ENCODE measurements around the gene M1AP.
"Not testable (repeated sequence)": the region's sequence is repeated elsewhere in the genome, so short reads cannot be mapped to it uniquely, and the experiment has no call there.

M1AP gene

DNA sequence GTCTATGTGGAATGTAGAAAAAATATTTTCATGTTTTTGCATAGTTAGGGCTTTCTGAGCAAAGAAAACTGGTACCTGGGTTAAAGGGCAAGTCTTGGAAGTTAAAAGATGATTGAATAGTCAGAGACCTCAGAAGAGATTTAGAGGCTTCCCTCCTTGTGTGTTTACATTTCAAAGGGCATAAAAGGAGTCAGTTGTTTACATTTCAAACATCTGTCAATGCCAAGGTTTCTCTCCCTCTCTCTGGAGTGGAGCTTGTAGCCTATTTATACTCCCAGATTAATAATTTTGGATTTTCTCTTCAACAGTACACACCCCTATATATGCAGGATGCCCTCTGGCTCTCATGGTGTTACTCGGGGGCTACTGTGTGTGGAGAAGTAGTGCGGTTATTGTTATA lies 8.6 kb downstream of the M1AP start:
- TF ChIP-seq JUND (IDR thresholded peaks at IDR 0.05; ENCODE audit: low read depth): no peak
- in situ Hi-C loops (cut with HindIII; ENCODE audit: low pct_unique_long_range_greater_than_20kb, low sequenced_read_pairs): no loop called here
- DNase-seq (ENCODE audit: low read depth in 1 of 2, low spot score in 1 of 2): no peak

DNA sequence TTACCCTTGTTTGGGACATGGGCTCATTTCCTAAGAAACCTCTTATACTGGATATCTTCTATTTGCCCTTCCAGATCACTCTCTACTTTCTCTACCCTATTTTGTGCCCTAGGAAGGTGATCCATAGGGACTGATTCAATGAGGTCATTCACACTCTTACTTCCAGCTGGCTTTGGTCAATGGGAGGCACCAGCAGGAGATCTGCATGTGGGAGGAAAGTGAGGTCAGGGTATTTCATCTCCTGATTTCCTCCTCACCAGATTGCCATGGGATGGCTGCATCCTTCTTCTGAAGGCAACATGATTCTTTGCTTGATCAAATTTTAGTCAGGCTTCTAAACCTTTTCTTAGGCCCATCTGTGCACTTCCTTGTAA lies 15.2 kb downstream of the M1AP start:
- TF ChIP-seq JUND (IDR thresholded peaks at IDR 0.05; ENCODE audit: low read depth): no peak
- in situ Hi-C loops (cut with HindIII; ENCODE audit: low pct_unique_long_range_greater_than_20kb, low sequenced_read_pairs): no loop called here
- no peak for DNase-seq (ENCODE audit: low read depth in 1 of 2, low spot score in 1 of 2)

DNA sequence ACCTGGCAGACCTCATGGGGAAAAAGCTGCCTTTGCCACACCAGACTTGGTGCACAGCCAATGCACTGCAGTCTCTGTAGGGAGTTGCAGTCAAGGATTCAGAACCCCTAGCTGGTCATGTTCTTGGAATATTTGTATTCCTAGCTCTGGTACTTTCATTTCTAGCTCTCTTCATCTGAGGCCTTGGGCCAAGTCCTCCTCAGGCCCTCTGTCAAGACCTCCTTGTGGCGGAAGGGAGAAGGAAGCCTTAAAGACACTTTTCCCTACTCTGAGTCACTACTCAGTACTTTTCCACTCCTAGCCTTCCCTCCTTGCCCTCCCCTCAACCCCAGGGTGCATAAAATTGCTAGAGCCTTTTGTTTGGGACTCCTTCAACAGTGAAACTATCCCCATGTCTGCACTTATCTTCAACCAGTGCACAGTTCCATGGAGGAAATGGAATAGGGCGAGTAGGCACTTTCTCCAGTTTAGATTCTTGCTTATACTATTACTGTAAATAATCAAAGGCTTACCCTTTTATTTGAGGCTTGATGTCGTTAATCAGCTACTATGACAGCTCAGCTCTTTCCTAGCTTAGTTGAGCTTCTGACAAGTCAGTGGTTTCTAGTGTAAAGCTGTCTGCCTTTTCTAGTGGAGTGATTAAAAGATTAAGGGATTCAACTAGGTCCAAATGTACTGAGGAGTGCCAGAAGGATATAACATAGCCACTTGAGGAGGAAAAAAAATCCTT lies 15.8 kb downstream of the M1AP start:
- in situ Hi-C loops (cut with HindIII; ENCODE audit: low pct_unique_long_range_greater_than_20kb, low sequenced_read_pairs): no loop called here
- TF ChIP-seq JUND (IDR thresholded peaks at IDR 0.05; ENCODE audit: low read depth): no peak
- DNase-seq (ENCODE audit: low read depth in 1 of 2, low spot score in 1 of 2): peak in 1 of 2 experiments; percentile 15

DNA sequence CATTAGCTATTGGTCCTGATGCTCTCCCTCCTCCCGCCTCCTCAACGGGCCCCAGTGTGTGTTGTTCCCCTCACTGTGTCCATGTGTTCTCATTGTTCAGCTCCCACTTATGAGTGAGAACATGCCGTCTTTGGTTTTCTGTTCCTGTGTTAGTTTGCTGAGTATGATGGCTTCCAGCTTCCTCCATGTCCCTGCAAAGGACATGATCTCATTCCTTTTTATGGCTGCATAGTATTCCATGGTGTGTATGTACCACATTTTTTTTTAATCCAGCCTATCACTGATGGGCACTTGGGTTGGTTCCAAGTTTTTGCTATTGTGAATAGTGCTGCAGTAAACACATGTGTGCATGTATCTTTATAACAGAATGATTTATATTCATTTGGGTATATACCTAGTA lies 17.7 kb downstream of the M1AP start:
- DNase-seq (ENCODE audit: low read depth in 1 of 2, low spot score in 1 of 2); in situ Hi-C loops (cut with HindIII; ENCODE audit: low pct_unique_long_range_greater_than_20kb, low sequenced_read_pairs): not testable (repeated sequence)

DNA sequence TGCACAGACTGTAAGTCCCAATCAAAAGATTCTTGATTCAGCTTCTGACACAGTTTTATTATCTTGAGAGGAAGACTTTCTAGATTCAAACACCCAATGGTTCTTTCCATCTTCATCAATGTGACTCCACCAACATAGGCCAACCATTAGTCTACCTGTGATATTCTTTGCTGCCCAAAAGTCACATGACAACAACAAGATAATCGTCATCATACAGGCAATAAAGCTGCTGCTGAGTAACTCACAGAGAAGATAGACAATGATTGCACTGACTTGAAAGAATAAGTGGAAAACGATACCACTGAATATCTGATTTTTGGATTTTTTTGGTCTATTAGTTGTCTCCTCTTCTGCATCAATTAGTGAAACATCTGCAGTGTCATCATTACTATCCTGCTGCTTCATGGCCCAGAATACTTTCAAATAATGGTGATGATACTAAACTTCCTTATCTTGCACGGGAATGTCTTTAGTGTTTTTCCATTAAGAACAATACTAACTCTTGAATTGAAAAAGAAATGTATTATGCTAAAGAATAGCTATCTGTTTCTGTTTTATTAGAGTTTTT lies 19.5 kb downstream of the M1AP start:
- DNase-seq (ENCODE audit: low read depth in 1 of 2, low spot score in 1 of 2): no peak
- in situ Hi-C loops (cut with HindIII; ENCODE audit: low pct_unique_long_range_greater_than_20kb, low sequenced_read_pairs): no loop called here
- TF ChIP-seq JUND (IDR thresholded peaks at IDR 0.05; ENCODE audit: low read depth): no peak

DNA sequence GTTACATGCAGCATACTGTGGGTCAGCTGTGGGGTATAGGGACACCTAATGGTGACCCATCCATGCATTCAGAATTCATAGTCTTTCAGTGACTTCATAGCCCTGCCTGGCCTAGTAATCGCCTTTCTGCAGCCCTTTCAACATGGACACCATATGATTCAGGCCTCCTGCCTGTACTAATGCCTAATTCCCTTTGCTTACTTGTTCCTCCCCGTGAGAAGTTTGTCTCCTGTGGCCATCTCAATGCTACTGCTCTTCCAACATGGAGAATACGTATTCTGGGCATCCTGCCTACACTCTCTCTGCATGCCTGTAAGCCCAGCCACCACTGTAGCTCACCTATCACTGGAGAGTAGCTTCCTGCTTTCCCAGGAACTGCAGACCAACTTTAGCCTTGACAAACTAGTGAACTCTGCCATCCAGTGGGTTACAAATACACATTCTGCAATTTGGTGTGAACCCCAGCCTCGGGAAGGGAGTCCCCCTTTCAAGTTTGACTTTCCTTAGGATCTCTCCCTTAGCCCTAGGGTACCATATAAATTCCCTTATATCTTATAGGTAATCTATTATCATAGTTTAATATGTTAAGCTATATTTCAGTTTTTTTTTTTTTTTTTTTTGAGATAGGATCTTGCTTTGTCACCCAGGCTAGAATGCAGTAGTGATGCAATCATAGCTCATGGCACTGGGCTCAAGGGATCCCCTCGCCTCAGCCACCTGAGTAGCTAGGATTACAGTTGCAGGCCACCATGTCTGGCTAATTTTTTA lies 22.3 kb downstream of the M1AP start:
- no peak for TF ChIP-seq JUND (IDR thresholded peaks at IDR 0.05; ENCODE audit: low read depth)
- no peak for DNase-seq (ENCODE audit: low read depth in 1 of 2, low spot score in 1 of 2)
- in situ Hi-C loops (cut with HindIII; ENCODE audit: low pct_unique_long_range_greater_than_20kb, low sequenced_read_pairs): no loop called here

DNA sequence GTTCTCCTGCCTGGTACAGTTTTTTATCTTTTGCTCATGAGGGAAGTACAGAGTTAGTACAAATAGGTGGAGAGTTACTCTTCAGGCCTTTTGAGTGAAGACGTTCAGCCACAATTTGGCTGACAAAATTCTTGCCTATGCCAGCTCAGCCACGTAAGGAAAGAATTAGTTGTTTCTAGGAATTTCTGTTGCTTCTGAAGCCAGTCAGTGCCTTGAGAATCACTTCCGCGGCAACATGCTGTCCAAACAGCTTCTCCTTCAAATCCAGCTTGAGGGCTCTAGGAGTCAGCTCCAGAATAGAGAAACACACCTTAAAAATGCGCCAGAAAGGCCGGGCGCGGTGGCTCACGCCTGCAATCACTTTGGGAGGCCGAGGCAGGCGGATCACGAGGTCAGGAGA lies 27.5 kb downstream of the M1AP start:
- no peak for DNase-seq (ENCODE audit: low read depth in 1 of 2, low spot score in 1 of 2)
- TF ChIP-seq JUND (IDR thresholded peaks at IDR 0.05; ENCODE audit: low read depth): no peak
- in situ Hi-C loops (cut with HindIII; ENCODE audit: low pct_unique_long_range_greater_than_20kb, low sequenced_read_pairs): no loop called here

DNA sequence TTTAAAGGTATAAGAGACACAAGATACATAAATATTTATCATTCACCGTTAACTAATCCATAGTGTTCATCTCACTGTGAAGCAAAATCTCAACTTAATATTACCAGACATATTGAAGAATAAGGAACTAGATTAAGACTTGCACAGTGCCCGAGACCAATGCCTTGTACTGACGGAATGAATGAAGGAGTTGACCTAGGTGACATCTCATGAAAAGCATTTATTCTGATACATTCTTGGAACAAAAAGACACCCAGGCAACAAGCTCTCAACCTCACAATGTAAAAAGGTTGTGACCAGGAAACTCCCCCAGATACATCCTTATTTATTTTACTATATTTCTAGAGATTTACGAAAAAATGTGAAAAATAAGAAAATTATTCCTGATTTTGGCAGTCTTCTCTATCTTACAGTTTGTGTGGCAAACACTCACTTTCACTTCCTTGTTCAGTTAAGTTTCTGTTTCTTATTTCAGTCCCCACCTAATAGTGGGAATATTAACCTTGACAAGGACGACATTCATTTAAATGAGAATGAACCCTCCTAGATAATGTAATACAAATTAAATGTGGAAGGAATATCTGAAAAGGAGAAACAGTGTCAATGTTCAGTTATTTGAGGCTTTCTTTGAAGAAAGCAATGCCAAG lies 28.4 kb downstream of the M1AP start:
- TF ChIP-seq JUND (IDR thresholded peaks at IDR 0.05; ENCODE audit: low read depth): no peak
- no peak for DNase-seq (ENCODE audit: low read depth in 1 of 2, low spot score in 1 of 2)
- in situ Hi-C loops (cut with HindIII; ENCODE audit: low pct_unique_long_range_greater_than_20kb, low sequenced_read_pairs): no loop called here

DNA sequence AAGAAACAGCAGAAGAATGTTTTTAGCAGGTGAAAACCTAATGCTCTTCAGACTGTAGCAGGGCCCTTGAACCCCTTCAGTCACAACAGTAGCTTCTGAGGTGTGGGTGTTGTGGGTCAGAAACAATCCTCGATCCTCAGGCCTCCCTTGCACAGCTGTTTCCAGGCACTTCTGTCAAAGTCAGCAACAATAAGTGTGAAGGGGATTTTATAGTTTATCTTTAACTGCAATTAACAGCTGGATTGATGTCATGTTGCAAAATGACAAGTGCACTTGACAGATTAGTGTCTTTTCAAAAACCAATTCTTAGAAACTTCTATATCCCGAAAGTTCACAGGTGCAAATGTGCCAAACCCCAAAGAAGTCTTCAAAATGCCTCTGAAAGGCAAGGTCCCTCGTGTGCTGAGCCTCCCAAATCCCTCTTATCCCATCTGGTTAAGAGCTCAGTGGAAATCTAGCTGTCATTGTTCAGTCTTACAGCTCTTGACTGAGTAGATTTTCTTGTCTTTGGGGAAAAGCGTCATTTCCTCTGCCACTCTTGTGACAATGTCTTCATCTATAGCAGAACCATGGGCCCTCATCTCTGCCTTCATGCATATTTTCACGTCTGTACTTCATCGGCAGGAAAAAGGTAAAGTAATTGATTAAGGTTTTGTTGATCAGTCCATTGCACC lies 29.6 kb downstream of the M1AP start:
- no peak for TF ChIP-seq JUND (IDR thresholded peaks at IDR 0.05; ENCODE audit: low read depth)
- in situ Hi-C loops (cut with HindIII; ENCODE audit: low pct_unique_long_range_greater_than_20kb, low sequenced_read_pairs): no loop called here
- DNase-seq (ENCODE audit: low read depth in 1 of 2, low spot score in 1 of 2): no peak

DNA sequence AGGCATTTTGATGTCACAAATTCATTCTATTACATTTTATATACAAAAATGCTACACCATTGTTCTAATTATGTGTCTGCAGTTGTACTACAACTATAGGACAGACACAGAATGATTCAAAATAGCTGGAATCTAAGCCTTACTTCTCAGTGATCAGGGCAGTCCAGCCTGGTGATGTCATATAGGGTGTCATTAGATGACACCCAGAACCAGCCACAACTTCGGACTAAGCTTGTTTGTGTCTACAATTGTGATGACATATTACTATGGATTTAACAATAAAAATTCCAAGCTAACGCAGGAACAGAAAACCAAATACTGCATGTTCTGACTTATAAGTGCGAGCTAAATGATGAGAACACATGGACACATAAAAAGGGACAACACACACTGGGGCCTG lies 31.0 kb downstream of the M1AP start:
- in situ Hi-C loops (cut with HindIII; ENCODE audit: low pct_unique_long_range_greater_than_20kb, low sequenced_read_pairs): no loop called here
- no peak for TF ChIP-seq JUND (IDR thresholded peaks at IDR 0.05; ENCODE audit: low read depth)
- DNase-seq (ENCODE audit: low read depth in 1 of 2, low spot score in 1 of 2): no peak

DNA sequence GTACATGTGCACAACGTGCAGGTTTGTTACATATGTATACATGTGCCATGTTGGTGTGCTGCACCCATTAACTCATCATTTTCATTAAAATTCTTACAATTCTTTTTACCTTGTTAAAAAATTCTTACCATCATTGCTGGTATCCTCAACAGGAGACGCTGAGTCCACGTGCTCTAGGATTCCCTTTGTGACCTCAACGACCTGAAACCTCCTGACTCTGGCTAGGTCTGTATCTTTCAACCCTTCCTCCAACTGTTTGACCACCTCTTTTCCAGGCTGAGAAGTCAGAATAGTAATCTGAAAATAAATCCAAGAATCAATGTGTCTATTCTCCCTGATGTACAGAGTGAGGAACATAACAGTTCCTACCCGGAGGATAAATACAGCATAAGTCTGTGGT lies 41.2 kb downstream of the M1AP start:
- in situ Hi-C loops (cut with HindIII; ENCODE audit: low pct_unique_long_range_greater_than_20kb, low sequenced_read_pairs): no loop called here
- no peak for TF ChIP-seq JUND (IDR thresholded peaks at IDR 0.05; ENCODE audit: low read depth)
- no peak for DNase-seq (ENCODE audit: low read depth in 1 of 2, low spot score in 1 of 2)

DNA sequence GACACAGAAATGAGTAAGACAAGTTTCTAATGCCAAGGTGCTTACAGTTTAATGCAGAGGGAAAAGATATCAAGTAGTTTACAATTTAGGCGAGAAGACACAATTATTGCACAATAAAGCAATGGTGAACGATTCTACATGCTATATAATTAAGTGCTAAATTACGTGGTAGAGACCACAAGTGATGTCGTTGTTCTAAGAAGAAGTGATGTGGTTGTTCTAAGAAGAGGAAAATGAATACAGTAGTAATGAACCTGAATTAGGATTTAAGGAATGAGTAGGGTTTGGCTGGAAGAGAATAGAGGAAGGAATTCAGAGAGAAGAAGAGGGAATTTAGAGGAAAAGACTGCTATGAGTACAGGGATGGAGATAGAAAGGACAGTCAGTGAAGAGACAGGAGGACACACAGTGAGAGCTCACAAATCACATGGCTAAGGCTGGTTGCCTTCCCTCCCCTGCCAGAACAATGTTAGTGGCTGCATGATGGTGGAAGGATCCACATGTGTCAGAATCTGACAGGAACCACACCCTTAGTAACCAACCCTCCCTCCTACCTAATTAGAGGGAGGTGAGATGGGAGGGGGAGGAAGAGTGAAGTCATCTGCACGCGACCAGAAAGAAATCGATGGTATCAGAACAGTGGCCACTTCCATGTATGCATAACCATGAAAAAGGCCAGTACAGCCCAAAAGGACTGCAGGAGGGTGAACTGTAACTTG lies 44.7 kb downstream of the M1AP start:
- DNase-seq (ENCODE audit: low read depth in 1 of 2, low spot score in 1 of 2): no peak
- no peak for TF ChIP-seq JUND (IDR thresholded peaks at IDR 0.05; ENCODE audit: low read depth)
- in situ Hi-C loops (cut with HindIII; ENCODE audit: low pct_unique_long_range_greater_than_20kb, low sequenced_read_pairs): no loop called here

All from T47D (cell line).